GM19240 (cell line): ENCODE measurements around the gene ELANE.

Experiments
- DNase-seq: peaks from one replicate; pipeline ENCODE4 v3.0.0; 2011; ENCODE audit warnings: low spot score; ENCODE audit not compliant: insufficient read length

ELANE gene

DNA sequence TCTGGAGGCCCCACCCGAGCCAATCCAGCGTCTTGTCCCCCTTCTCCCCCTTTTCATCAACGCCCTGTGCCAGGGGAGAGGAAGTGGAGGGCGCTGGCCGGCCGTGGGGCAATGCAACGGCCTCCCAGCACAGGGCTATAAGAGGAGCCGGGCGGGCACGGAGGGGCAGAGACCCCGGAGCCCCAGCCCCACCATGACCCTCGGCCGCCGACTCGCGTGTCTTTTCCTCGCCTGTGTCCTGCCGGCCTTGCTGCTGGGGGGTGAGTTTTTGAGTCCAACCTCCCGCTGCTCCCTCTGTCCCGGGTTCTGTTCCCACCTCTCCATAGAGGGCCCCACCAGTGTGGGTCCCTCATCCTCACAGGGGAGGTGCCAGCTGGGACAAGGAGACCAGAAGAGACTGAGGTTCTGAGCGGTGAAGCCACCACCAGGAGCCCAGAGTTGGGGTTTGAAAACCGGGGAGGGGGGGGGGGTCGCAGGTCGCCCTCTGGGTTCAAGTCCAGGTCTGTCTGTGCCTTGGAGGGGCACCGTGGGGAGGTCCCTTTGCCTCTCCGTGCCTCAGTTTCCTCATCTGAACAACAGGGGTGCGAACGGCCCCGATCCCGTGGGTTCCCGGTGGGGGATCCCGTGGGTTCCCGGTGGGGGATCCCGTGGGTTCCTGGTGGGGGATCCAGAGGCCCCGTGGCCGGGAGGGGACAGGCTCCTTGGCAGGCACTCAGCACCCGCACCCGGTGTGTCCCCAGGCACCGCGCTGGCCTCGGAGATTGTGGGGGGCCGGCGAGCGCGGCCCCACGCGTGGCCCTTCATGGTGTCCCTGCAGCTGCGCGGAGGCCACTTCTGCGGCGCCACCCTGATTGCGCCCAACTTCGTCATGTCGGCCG, at the start of gene ELANE:
ELANE (plus strand) TSS at position 168 of the 878 bp plus-strand sequence; CDS start at position 194, 26 bp downstream.
- DNase-seq, result no peak

- DNase-seq, result no peak
These were observed 49.5 kb upstream of the ELANE start for GRCh38 chr19:802498-803098.

- DNase-seq, result no peak
These were observed 49.0 kb upstream of the ELANE start for GRCh38 chr19:803099-803561.

- DNase-seq, result no peak
These were observed 48.3 kb upstream of the ELANE start for GRCh38 chr19:803686-804418.

- no peak for DNase-seq
These were observed 47.5 kb upstream of the ELANE start for GRCh38 chr19:804419-805165.

GRCh38 chr19:805166-805551, 46.9 kb upstream of the ELANE start:
- no peak for DNase-seq

- no peak for DNase-seq
These were observed 46.2 kb upstream of the ELANE start for GRCh38 chr19:805600-806550.

DNA sequence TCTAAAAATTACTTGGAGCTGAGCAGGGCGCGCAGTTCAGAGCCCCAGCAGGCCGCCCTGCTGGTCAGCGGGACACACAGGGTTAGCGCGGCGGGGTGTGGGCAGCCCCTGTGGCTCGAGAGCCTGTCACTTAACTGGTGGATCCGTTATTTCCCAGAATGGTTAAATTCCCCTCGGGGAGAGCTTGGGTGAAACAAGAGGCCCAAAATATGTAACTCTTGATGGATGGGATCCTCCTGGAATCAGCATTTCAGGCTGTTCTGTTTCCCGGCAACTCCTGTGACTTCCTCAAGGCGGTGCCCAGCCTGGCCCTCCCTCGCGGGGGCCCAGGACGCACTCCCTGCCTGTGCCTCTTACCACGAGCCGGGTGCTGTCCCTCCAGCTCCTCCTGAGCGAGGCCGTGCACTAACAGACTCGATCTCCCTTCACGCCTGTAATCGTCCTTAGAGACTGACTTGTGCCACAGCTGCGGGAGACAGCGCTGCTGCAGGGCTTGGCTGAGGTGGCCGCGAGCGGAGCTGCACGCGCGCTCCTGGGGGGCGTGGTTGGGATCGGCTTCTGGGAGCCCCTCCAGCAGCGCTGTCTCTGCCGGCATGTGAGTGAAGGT, 45.2 kb upstream of the ELANE start:
- DNase-seq, result no peak

DNA sequence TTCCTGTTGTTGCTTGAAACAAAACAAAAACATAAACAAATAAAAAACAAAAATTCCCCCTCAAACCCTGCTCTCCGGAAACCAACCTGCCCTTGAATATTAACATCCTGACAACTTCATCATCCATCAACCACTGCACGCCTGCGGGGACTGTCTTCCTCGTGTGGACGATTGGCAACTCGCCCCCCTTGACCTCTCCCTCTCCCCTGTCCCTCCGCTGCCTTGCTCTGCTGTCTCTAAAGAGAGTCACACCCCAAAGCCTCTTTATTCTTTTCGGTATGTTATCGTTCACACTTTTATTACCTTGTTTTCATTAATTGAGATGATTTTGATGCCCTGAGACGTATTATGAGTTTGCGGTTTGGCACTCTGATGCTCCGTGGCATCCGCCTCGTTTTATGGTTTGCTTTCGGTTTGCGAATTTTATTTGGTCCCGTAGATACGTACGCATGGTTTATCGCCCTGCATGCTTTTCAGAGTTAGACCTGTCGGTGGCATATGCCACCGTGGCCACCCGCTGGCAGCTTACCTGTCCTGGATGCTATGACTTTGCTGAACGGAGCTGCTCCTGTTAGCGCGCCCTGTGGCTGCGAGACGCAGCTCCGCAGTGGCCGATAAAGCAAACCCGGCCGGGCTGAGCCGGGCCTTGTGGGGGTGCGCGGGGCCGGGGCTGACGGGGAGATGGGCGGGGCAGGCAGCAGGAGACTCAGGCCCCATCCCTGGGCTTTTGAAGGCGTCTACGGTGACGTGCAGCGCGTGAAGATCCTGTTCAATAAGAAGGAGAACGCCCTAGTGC, 44.3 kb upstream of the ELANE start:
- DNase-seq, result no peak

- DNase-seq, result no peak
These were observed 43.7 kb upstream of the ELANE start for GRCh38 chr19:808423-808775.

GRCh38 chr19:810077-810855, 41.8 kb upstream of the ELANE start:
- no peak for DNase-seq

DNA sequence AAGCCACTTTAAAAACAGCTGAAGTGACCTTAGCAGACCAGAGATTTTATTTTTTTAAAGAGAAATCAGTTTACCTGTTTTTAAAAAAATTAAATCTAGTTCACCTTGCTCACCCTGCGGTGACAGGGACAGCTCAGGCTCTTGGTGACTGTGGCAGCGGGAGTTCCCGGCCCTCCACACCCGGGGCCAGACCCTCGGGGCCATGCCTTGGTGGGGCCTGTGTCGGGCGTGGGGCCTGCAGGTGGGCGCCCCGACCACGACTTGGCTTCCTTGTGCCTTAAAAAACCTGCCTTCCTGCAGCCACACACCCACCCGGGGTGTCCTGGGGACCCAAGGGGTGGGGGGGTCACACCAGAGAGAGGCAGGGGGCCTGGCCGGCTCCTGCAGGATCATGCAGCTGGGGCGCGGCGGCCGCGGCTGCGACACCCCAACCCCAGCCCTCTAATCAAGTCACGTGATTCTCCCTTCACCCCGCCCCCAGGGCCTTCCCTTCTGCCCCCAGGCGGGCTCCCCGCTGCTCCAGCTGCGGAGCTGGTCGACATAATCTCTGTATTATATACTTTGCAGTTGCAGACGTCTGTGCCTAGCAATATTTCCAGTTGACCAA, 41.1 kb upstream of the ELANE start:
- no peak for DNase-seq

GRCh38 chr19:811506-812048, 40.5 kb upstream of the ELANE start:
- no peak for DNase-seq

DNA sequence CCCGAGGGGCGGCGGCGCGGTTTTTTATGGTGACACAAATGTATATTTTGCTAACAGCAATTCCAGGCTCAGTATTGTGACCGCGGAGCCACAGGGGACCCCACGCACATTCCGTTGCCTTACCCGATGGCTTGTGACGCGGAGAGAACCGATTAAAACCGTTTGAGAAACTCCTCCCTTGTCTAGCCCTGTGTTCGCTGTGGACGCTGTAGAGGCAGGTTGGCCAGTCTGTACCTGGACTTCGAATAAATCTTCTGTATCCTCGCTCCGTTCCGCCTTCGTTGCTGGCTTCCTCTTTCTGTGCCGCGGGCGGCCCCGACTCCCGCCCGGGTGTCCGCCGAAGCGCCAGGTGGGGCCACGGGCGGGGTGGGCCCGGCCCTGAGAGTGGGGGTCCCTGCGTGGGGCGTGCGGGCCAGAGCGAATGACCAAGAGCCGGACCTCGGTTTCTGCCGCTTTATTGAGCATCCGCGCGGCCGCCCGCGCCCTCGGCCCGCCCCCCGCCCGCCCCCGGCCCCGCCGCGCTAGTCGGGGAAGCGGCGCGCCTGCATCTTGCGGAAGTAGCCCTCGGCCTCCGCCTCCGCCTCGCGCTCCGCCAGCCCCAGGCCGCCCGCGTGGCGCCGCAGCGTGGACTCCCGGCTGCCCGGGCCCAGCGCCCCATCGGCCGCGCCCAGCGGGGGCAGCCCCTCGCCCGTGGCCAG, 39.9 kb upstream of the ELANE start:
- no peak for DNase-seq

GRCh38 chr19:812747-813218, 39.3 kb upstream of the ELANE start:
- DNase-seq, result no peak

- no peak for DNase-seq
These were observed 38.6 kb upstream of the ELANE start for GRCh38 chr19:813219-814151.
